NCI-H2171 treated with DMSO at 0.1 percent for 48 hours (cell line): Measurements from ENCODE around the gene WWOX.

Experiments used
- DNase-seq: peaks from one replicate; lab custom pipeline; 2025; lab: John Stamatoyannopoulos, UW

The WWOX gene

GRCh38 chr16:78804058-78804735, 704.7 kb downstream of the WWOX start:
- no peak for DNase-seq

DNA sequence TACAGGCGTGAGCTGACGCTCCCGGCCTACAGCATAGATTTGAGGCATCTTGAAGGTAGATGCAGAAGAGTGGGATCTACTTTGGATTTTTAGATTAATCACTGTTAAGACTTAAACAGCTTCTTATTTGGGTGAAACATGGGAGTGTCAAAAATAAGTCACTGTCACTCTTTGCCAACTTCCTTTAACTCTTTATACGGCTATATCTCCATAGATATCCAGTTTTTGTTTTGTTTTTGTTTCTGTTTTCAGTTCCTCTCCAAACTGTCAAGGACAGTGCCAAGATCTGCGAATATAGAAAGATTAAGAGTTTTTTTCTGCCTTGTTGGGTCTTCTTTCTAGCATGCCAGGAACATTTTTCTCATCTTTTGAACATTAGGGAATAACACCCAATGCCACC, 706.1 kb downstream of the WWOX start:
- no peak for DNase-seq

GRCh38 chr16:78811247-78811646, 711.8 kb downstream of the WWOX start:
- no peak for DNase-seq

DNA sequence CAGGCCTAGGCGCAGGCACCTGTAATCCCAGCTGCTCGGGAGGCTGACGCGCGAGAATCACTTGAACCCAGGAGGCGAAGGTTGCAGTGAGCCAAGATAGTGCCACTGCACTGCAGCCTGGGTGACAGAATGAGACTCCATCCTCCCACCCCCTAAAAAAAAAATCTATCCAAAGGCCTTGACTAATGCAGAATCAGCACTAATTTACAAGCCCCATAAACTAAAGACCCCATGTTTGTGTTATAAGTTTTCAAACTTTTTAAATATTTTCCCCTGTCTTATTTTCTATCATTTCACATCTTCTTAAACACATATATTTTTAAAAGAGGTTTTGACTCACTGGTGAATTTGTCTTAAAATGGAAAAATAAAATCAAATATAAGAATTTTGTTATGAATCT, 713.1 kb downstream of the WWOX start:
- no peak for DNase-seq

- DNase-seq = no peak
These were observed 714.3 kb downstream of the WWOX start for GRCh38 chr16:78813661-78814311.

DNA sequence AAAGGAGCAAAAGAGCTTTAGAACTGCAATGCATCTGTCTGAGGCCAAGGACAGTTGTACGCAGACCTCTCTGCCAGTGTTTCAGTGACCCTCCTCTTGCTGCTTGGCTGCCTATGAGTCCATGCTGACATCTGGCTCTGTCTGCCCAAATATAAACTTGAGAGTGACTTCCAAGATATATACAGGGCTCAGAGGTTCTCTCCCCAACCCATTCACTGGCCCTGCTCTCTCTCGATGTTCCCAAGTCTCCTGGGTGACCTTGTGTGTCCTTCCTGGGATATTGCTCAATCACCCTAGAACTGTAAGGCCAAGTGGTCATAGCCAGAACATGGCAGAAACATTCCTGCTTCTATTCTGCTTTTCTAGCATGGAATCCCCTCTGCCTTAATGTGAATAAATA, 716.3 kb downstream of the WWOX start:
- no peak for DNase-seq

GRCh38 chr16:78816499-78817195, 717.2 kb downstream of the WWOX start:
- no peak for DNase-seq

- DNase-seq = no peak
These were observed 717.8 kb downstream of the WWOX start for GRCh38 chr16:78817200-78817739.

DNA sequence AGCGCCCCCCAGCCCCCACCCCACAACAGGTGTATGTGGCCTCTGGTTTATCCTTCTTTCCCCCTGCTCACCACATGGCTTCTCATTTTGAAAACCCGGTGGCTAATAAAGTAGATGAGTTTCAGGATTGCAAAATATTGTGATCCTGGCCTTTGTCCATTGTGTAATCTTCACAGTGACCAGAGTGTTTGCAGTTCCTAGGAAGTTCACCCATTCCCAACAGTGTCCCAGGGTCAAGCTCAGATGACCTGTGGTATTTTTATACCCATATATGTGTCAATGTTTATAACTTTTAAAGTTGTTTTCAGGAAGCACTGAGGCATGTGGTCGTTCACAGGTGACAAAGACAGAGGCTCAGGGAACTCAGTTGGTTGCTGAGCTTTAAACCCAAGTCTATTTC, 721.9 kb downstream of the WWOX start:
- DNase-seq = no peak

- no peak for DNase-seq
These were observed 723.1 kb downstream of the WWOX start for GRCh38 chr16:78822509-78822908.

GRCh38 chr16:78823027-78823426, 723.6 kb downstream of the WWOX start:
- DNase-seq = no peak

DNA sequence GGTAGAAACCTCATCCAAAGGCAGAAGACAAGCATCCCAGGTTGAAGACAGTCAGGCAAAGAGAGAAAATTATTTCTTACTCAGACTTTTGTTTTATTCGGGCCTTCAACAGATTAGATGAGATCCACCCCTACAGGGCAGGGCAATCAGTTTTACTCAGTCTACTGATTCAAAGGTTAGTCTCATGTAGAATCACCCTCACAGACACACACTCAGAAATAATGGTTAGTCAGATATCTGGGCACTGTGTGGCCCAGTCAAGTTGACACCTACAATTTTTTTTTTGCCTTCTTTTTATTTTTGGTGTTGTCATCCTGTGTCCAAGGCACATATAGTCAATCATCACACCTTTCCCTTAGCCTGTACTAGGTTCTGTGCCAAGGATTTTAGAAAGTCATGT, 729.8 kb downstream of the WWOX start:
- DNase-seq = no peak

- DNase-seq = no peak
These were observed 731.1 kb downstream of the WWOX start for GRCh38 chr16:78830599-78830998.

GRCh38 chr16:78832100-78832499, 732.6 kb downstream of the WWOX start:
- DNase-seq = no peak

GRCh38 chr16:78836802-78837491, 737.5 kb downstream of the WWOX start:
- no peak for DNase-seq

DNA sequence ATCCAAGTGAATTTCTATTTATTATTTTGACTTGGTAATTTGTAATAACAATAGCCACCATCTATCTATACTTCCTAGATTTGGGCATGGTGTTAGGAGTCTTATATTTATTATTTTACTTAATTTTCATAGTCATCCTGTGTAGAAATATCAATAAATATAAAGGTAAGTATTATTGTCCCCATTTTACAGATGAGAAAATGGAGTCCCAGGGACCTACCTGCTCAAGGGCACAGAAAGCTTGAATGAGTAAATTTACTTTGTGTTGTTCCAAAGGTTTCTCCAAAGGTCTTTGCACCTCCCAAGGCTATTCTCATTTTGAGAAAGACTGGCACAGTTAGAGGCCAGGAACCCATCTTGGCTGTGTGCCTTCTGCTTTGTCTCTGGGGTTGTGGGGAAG, 738.3 kb downstream of the WWOX start:
- DNase-seq = no peak

DNA sequence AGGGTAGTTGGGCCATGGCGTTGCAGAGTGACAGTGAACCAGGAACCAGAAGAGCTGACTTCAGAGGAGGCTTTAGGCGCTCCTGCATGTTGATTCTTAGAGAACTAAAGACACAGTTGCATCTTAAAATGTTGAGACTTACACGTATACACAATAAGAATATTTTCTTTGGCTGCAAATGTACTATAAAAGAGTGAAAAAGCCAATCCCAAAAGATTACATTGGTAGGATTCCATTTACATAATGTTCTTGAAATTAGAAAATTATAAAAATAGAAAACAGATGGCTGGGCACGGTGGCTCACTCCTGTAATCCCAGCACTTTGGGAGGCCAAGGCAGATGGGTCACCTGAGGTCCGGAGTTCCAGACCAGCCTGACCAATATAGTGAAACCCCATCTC, 738.8 kb downstream of the WWOX start:
- DNase-seq = no peak

GRCh38 chr16:78842950-78843349, 743.5 kb downstream of the WWOX start:
- DNase-seq = no peak

GRCh38 chr16:78843978-78844377, 744.5 kb downstream of the WWOX start:
- no peak for DNase-seq

DNA sequence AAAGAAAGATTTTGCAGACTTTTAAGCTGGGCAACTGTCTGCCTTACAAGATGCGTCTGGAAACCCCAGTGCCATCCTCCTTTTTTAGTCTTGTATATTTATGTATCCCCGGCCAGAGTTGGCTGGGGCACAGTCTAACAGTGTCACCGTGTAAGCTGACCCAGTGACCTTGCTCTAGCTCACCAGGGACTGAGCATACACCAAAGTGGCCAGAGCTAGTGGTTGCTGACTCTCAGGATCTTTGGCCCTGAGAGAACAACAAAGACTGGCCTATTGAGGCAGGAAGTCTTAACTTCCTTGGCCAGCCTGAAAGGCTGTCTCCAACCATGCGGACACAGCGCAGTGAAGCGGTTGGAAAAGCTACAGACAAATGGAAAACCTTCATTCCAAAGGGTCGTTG, 745.2 kb downstream of the WWOX start:
- no peak for DNase-seq

DNA sequence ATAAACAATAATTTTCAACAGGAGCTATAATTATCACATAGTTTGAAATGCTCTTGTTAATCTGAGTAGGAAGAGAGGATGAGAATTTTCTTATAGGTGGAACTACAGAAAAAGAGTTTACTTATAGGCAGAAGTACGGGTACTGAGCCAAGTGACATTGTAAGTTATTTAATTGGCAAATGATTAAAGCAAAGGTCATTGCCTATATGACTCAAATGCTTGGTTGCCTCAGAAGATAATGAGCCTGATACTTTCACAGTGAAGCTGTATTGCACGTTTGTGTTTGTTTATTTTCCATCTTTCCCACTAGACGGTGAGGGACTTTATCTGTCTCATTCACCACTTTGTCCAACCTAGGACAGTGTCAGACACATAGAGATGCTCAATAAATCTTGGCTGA, 751.8 kb downstream of the WWOX start:
- DNase-seq = no peak

- no peak for DNase-seq
These were observed 752.7 kb downstream of the WWOX start for GRCh38 chr16:78852081-78852635.
